Hepatocyte (in vitro differentiated cells): ENCODE data around the gene CCDC144A. TPM values are rescaled to one million over a fixed set of nuclear protein-coding genes. Genes with fewer than 3 reads are reported as not detected.

Experiments used
- polyA plus RNA-seq: library from polyadenylated mRNA; unstranded; fragments of >200 nt; fragmentation: Nextera tagmentation; extraction: Ambion mirVana; gene quantifications from 2 replicates; pipeline ENCODE4 v1.2.1, GENCODE V29; 2016
- small RNA-seq: library from RNA; depleted of rRNA; stranded (forward); fragments of <200 nt; gene quantifications from one replicate; pipeline ENCODE3, GENCODE V24; 2014
- total RNA-seq: library from RNA; depleted of rRNA; stranded (reverse); fragments of >200 nt; gene quantifications from 2 replicates; pipeline ENCODE4 v1.2.3, GENCODE V29; 2014

CCDC144A gene
- total and polyA plus RNA-seq, 2 experiments from 2014 or later, result 0.47 to 0.50 TPM

Small RNA genes within 50 kb of the gene (small RNA-seq; reads per million reads assigned to genes)
- gene AC022596.1 (not detected), gene RNU6-405P (not detected)

Other genes with a start within 250 kb of the CCDC144A start
- 15.0 and 18.0 TPM in 2 replicates for gene LRRC75A, start 198.0 kb upstream of the CCDC144A start, total RNA-seq
- gene LRRC75A, start 198.0 kb upstream of the CCDC144A start, polyA plus RNA-seq, result 7.7 and 10.7 TPM in 2 replicates
- 4.4 and 10.6 TPM in 2 replicates for gene ZNF287, start 121.0 kb upstream of the CCDC144A start, total RNA-seq
- 7.1 and 7.3 TPM in 2 replicates for gene ZNF287, start 121.0 kb upstream of the CCDC144A start, polyA plus RNA-seq
- gene ZNF624, start 36.4 kb upstream of the CCDC144A start, total RNA-seq, result 6.6 and 7.1 TPM in 2 replicates
- gene ZNF624, start 36.4 kb upstream of the CCDC144A start, polyA plus RNA-seq, result 3.0 and 3.2 TPM in 2 replicates